MM.1S (cell line): ENCODE results near the gene USP12.

Source experiments
- DNase-seq: peaks from one replicate; pipeline ENCODE4 v3.0.0-alpha.2; 2015
- H2AFZ ChIP-seq: fragments of 300-600 bp; sonication (generic); 2 replicates; pipeline ENCODE4 v1.6.0; 2016; ENCODE audit warnings: antibody characterized with exemption, low read length
- H3F3A ChIP-seq: fragments of 300-600 bp; sonication (generic); 2 replicates; pipeline ENCODE4 v1.6.1; 2016; ENCODE audit warnings: mild to moderate bottlenecking, antibody characterized with exemption, low read length, moderate library complexity, mixed read lengths; ENCODE audit not compliant: insufficient read depth
- H3K27ac ChIP-seq: fragments of 300-600 bp; sonication (generic); 2 replicates; pipeline ENCODE4 v1.5.1; 2016; ENCODE audit warnings: mild to moderate bottlenecking, low read length
- H3K27me3 ChIP-seq: fragments of 300-600 bp; sonication (generic); replicated peaks from 2 replicates; pipeline ENCODE4 v1.6.0; 2016; ENCODE audit warnings: low read length; ENCODE audit not compliant: insufficient read depth
- H3K36me3 ChIP-seq: fragments of 300-600 bp; sonication (generic); replicated peaks from 2 replicates; pipeline ENCODE4 v1.6.1; 2016; ENCODE audit warnings: mild to moderate bottlenecking, low read length, mixed read lengths; ENCODE audit not compliant: insufficient read depth
- H3K4me1 ChIP-seq: fragments of 300-600 bp; sonication (generic); 2 replicates; pipeline ENCODE4 v1.6.1; 2016; ENCODE audit warnings: low read length, mixed read lengths
- H3K4me2 ChIP-seq: fragments of 300-600 bp; sonication (generic); 2 replicates; pipeline ENCODE4 v1.6.0; 2016; ENCODE audit warnings: low read depth, low read length
- H3K4me3 ChIP-seq: fragments of 300-600 bp; sonication (generic); 2 replicates; pipeline ENCODE4 v1.5.1; 2016; ENCODE audit warnings: low read length, mixed read lengths
- H3K79me2 ChIP-seq: fragments of 300-600 bp; sonication (generic); 2 replicates; pipeline ENCODE4 v1.6.1; 2016; ENCODE audit warnings: mixed run types, low read length, mixed read lengths
- H3K9ac ChIP-seq: fragments of 300-600 bp; sonication (generic); 2 replicates; pipeline ENCODE4 v1.6.1; 2016; ENCODE audit warnings: low read length, mixed read lengths
- H3K9me2 ChIP-seq: fragments of 300-600 bp; sonication (generic); replicated peaks from 2 replicates; pipeline ENCODE4 v1.6.1; 2016; ENCODE audit warnings: mild to moderate bottlenecking, low read length, mixed read lengths; ENCODE audit not compliant: insufficient read depth
- H3K9me3 ChIP-seq: fragments of 300-600 bp; sonication (generic); replicated peaks from 2 replicates; pipeline ENCODE4 v1.6.1; 2016; ENCODE audit warnings: mild to moderate bottlenecking, low read length, mixed read lengths; ENCODE audit not compliant: insufficient read depth
- H4K20me1 ChIP-seq: fragments of 300-600 bp; sonication (generic); 2 replicates; pipeline ENCODE4 v1.6.1; 2016; ENCODE audit warnings: mild to moderate bottlenecking, low read length, moderate library complexity, mixed read lengths; ENCODE audit not compliant: insufficient read depth
- EZH2 ChIP-seq: fragments of 300-600 bp; sonication (generic); optimal IDR thresholded peaks from 2 replicates; pipeline ENCODE3; 2017; ENCODE audit warnings: low read depth, mild to moderate bottlenecking, antibody characterized with exemption, low read length, mixed read lengths
- EZH2phosphoT487 ChIP-seq: fragments of 300-600 bp; sonication (generic); IDR thresholded peaks from 2 replicates; pipeline ENCODE4 v1.6.1; 2018; ENCODE audit warnings: antibody characterized with exemption, low read length
- TF ChIP-seq, protein P1 (sequence below): fragments of 300-600 bp; sonication (generic); IDR thresholded peaks from 2 replicates; pipeline ENCODE4 v1.5.1; 2016; ENCODE audit warnings: antibody characterized with exemption, low read length, mixed read lengths

USP12 gene

DNA sequence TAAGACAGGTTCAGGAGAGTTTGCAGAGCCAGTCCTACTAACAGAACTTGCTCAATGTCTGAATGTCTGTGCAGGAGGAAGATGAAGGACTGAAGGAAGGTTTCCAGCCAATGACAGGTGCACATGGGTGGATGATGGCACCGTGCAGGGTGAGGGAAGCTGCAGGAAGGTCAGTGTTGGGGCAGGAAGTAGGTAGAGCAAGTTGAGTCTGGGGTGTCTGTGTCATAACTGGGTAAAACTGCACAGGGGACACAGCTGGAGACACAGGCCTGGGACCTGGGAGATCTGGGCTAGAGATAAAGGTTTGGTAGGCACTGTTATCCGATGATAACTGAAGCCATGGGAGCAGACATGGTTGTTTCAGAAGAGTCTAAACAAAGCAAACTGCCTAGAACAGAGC is 116.9 kb downstream of the USP12 start:
- Histone ChIP-seq H3K27ac (no peak overlapping the region), H2AFZ (no peak overlapping the region)

DNA sequence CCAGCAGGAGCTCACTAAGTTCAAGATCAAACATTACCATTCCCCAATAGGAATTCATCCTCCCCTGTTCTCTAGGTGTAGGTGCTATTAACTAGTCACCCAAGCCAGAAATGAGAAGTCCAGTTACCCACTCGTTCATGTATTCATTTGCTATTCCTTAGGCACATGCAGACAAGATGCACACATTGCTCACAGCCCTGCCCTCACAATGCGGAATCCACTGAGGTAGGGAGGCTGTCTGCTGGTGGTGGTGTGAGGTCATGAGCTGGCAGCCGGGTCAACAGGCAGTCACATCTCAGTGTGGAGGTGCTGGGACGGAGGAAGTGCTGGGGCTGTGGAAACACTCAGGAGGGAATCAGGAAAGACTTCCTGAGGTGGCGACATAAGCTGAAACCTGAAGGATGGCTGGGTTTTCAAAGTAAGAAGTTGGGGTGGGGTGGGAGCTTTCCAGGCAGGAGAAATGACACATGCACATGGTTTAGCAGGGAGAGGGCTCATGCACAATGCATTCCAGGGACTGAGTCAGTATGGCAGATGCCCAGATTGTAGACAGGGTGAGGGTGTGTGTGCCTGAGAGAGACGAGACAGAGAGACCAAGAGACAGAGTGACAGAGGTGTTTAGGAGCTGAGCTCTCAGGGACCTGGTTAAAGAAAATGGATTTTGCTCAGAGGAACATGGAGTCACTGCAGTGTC is 117.6 kb downstream of the USP12 start:
- no peak for DNase-seq
- H3K4me3 ChIP-seq: no peak overlapping the region
- H3K27ac ChIP-seq: no peak overlapping the region
- H3K9ac ChIP-seq: no peak overlapping the region
- no peaks in the 10 kb centered on the region for H3K9me2 ChIP-seq
- TF ChIP-seq EZH2phosphoT487 (no peak), EZH2 (no peak)
- TF ChIP-seq, protein P1, sequence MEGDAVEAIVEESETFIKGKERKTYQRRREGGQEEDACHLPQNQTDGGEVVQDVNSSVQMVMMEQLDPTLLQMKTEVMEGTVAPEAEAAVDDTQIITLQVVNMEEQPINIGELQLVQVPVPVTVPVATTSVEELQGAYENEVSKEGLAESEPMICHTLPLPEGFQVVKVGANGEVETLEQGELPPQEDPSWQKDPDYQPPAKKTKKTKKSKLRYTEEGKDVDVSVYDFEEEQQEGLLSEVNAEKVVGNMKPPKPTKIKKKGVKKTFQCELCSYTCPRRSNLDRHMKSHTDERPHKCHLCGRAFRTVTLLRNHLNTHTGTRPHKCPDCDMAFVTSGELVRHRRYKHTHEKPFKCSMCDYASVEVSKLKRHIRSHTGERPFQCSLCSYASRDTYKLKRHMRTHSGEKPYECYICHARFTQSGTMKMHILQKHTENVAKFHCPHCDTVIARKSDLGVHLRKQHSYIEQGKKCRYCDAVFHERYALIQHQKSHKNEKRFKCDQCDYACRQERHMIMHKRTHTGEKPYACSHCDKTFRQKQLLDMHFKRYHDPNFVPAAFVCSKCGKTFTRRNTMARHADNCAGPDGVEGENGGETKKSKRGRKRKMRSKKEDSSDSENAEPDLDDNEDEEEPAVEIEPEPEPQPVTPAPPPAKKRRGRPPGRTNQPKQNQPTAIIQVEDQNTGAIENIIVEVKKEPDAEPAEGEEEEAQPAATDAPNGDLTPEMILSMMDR: no peak
- H3K9me3 ChIP-seq: no peaks in the 10 kb centered on the region
- no peaks in the 10 kb centered on the region for H3K27me3 ChIP-seq
- H3K36me3 ChIP-seq: no peaks in the 10 kb centered on the region
- H4K20me1 ChIP-seq: no peaks in the 10 kb centered on the region
- no peak overlapping the region for H2AFZ ChIP-seq
- H3F3A ChIP-seq: no peaks in the 10 kb centered on the region
- H3K4me1 ChIP-seq: no peaks in the 10 kb centered on the region
- no peak overlapping the region for H3K4me2 ChIP-seq
- H3K79me2 ChIP-seq: no peaks in the 10 kb centered on the region

More for the DNA sequence above, 116.9 kb downstream of the USP12 start:
- Histone ChIP-seq H3K9ac (no peak overlapping the region), H3K4me3 (no peak overlapping the region), H3K9me2 (no peaks in the 10 kb centered on the region), H3K79me2 (no peaks in the 10 kb centered on the region), H3F3A (no peaks in the 10 kb centered on the region), H3K36me3 (no peaks in the 10 kb centered on the region), H3K4me1 (no peaks in the 10 kb centered on the region), H3K9me3 (no peaks in the 10 kb centered on the region), H4K20me1 (no peaks in the 10 kb centered on the region), H3K27me3 (no peaks in the 10 kb centered on the region), H3K4me2 (no peak overlapping the region)
- no peak for DNase-seq
- TF ChIP-seq, protein P1: no peak
- TF ChIP-seq EZH2phosphoT487 (no peak), EZH2 (no peak)

DNA sequence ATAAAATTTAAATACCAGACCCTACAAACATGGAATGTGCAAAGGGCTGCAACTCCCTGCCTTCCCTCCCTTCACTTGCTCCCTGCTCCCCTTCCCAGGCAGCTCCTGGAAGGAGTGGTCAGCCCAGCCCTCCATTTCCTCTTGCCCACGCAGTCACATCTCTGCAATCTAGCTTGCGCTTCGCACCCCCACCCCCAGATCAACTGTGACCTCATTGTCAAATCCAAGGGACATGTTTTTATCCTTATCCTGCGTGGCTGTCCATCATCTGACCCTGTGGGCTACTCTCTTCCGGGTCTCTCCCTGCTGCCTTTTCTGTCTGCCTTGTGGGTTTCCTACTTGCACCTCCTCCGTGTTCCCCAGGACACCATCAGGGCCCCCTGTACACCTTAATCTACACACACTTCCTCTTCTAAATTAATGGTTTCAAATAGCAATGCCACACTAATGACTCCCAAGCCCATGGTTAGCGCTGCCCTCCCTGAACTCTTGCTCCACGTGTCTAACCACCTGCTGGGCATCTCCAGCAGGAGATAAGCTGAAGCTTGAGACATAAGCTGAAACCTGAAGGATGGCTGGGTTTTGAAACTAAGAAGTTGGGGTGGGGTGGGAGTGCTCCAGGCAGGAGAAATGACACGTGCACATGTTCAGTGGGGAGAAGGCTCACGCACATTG is 118.3 kb downstream of the USP12 start:
- Histone ChIP-seq H3F3A (no peaks in the 10 kb centered on the region), H4K20me1 (no peaks in the 10 kb centered on the region), H3K9me3 (no peaks in the 10 kb centered on the region), H3K27ac (no peak overlapping the region), H3K36me3 (no peaks in the 10 kb centered on the region), H3K4me3 (no peak overlapping the region), H3K9me2 (no peaks in the 10 kb centered on the region), H3K79me2 (no peaks in the 10 kb centered on the region), H3K4me1 (no peaks in the 10 kb centered on the region), H2AFZ (no peak overlapping the region), H3K4me2 (no peak overlapping the region), H3K9ac (no peak overlapping the region), H3K27me3 (no peaks in the 10 kb centered on the region)
- no peak for TF ChIP-seq EZH2phosphoT487
- TF ChIP-seq EZH2: no peak
- DNase-seq: no peak

GRCh38 chr13:27052551-27053208 is 118.9 kb downstream of the USP12 start:
- TF ChIP-seq, protein P1: no peak
- TF ChIP-seq EZH2 (no peak), EZH2phosphoT487 (no peak)
- H3K9me3 ChIP-seq: no peaks in the 10 kb centered on the region
- H3K9me2 ChIP-seq: no peaks in the 10 kb centered on the region
- H3K79me2 ChIP-seq: no peaks in the 10 kb centered on the region
- no peak overlapping the region for H3K4me3 ChIP-seq
- no peaks in the 10 kb centered on the region for H3F3A ChIP-seq
- no peak overlapping the region for H3K27ac ChIP-seq
- no peaks in the 10 kb centered on the region for H3K27me3 ChIP-seq
- H4K20me1 ChIP-seq: no peaks in the 10 kb centered on the region
- no peaks in the 10 kb centered on the region for H3K4me1 ChIP-seq
- H3K4me2 ChIP-seq: no peak overlapping the region
- no peak overlapping the region for H3K9ac ChIP-seq
- DNase-seq: no peak
- H2AFZ ChIP-seq: no peak overlapping the region
- H3K36me3 ChIP-seq: no peaks in the 10 kb centered on the region
